Endothelial cell of umbilical vein (primary cell): ENCODE measurements around the gene CTNNA2. TPM values are rescaled to one million over a fixed set of nuclear protein-coding genes. Genes with fewer than 3 reads are reported as not detected.

Experiments
- BruUV-seq: library from RNA; stranded (reverse); fragments of 400-500 nt; replicated peaks from 2 replicates; lab custom pipeline; 2021; lab: Mats Ljungman, UMichigan
- CTCF ChIA-PET: fragments of 300-600, 350-600 bp; sonication (Branson Sonifier 250); formaldehyde crosslinking; loops from one replicate; lab custom pipeline; 2021; ENCODE audit warnings: antibody characterized with exemption, inconsistent platforms; lab: Charles Lee
- POLR2A ChIA-PET: fragments of 300-600, 350-600 bp; sonication (Branson Sonifier 250); formaldehyde crosslinking; loops from one replicate; lab custom pipeline; 2021; ENCODE audit warnings: antibody characterized with exemption, inconsistent platforms; lab: Charles Lee
- DNase-seq: peaks from one replicate; pipeline ENCODE4 v3.0.0-alpha.2; 2011; ENCODE audit warnings: low read depth, low spot score
- FAIRE-seq: peaks from 2 replicates; lab custom pipeline; 2011; peaks lifted over from hg19 to GRCh38; lab: Jason Lieb, UNC
- H2AFZ ChIP-seq: 2 replicates; pipeline ENCODE4 v1.6.0; 2012; ENCODE audit warnings: low read depth, low read length, control low read depth, inconsistent platforms
- H3K27ac ChIP-seq: 2 replicates; pipeline ENCODE4 v1.5.1; 2011; ENCODE audit warnings: low read depth, mild to moderate bottlenecking, control low read depth, low read length, moderate library complexity; ENCODE audit not compliant: insufficient read depth
- H3K27me3 ChIP-seq, 2 experiments: 2 replicates each; pipeline versions ENCODE4 v1.6.0 to v1.6.1; 2011; ENCODE audit warnings: low read length in 2 of 2, mixed read lengths in 1 of 2; ENCODE audit not compliant: control insufficient read depth in 2 of 2, insufficient read depth in 2 of 2
- H3K36me3 ChIP-seq, 2 experiments: 2 replicates in 1 of 2; 3 replicates in 1 of 2; pipeline ENCODE4 v1.5.1; 2011; ENCODE audit warnings: low read length in 2 of 2, mild to moderate bottlenecking in 1 of 2, moderate library complexity in 1 of 2; ENCODE audit not compliant: control insufficient read depth in 2 of 2, insufficient read depth in 2 of 2; ENCODE audit errors: extremely low read depth in 1 of 2
- H3K4me1 ChIP-seq: 3 replicates; pipeline ENCODE4 v1.5.1; 2011; ENCODE audit warnings: mild to moderate bottlenecking, low read length; ENCODE audit not compliant: control insufficient read depth, insufficient read depth; ENCODE audit errors: extremely low read depth
- H3K4me2 ChIP-seq: 2 replicates; pipeline ENCODE4 v1.6.1; 2011; ENCODE audit warnings: low read length, control low read depth, mixed read lengths; ENCODE audit not compliant: insufficient read depth
- H3K4me3 ChIP-seq, 3 experiments: fragments of 200-600 bp in 1 of 3; sonication (generic), shearing (Covaris generic) in 1 of 3; replicated peaks in 1 of 3; 2 replicates each; pipeline ENCODE4 v1.5.1; 2011 to 2016; ENCODE audit warnings: control low read depth in 3 of 3, low read length in 3 of 3, mild to moderate bottlenecking in 2 of 3, inconsistent platforms in 1 of 3, low read depth in 1 of 3, moderate library complexity in 1 of 3; ENCODE audit not compliant: insufficient read depth in 1 of 3
- H3K79me2 ChIP-seq: 2 replicates; pipeline ENCODE4 v1.6.0; 2012; ENCODE audit warnings: low read length, inconsistent platforms; ENCODE audit not compliant: control insufficient read depth, insufficient read depth
- H3K9ac ChIP-seq: replicated peaks from 2 replicates; pipeline ENCODE3; 2011; ENCODE audit warnings: low read length, control low read depth; ENCODE audit not compliant: insufficient read depth; ENCODE audit errors: extremely low read depth
- H3K9me1 ChIP-seq: replicated peaks from 3 replicates; pipeline ENCODE4 v1.6.0; 2011; ENCODE audit warnings: mild to moderate bottlenecking, low read length; ENCODE audit not compliant: control insufficient read depth, insufficient read depth; ENCODE audit errors: extremely low read depth
- H3K9me3 ChIP-seq: replicated peaks from 2 replicates; pipeline ENCODE4 v1.5.1; 2012; ENCODE audit warnings: low read length, inconsistent platforms; ENCODE audit not compliant: control insufficient read depth, insufficient read depth
- H4K20me1 ChIP-seq: replicated peaks from 2 replicates; pipeline ENCODE3; 2011; ENCODE audit warnings: mild to moderate bottlenecking, low read length; ENCODE audit not compliant: control insufficient read depth, insufficient read depth; ENCODE audit errors: extremely low read depth
- EZH2 ChIP-seq: IDR thresholded peaks from 2 replicates; pipeline ENCODE4 v1.6.1; 2012; ENCODE audit warnings: borderline replicate concordance, low read depth, mild to moderate bottlenecking, moderate library complexity, low read length, inconsistent platforms; ENCODE audit not compliant: severe bottlenecking
- FOS ChIP-seq: IDR thresholded peaks from 2 replicates; pipeline ENCODE4 v1.6.1; 2011; ENCODE audit warnings: mild to moderate bottlenecking, low read length, moderate library complexity, borderline replicate concordance; ENCODE audit not compliant: insufficient read depth
- GATA2 ChIP-seq: IDR thresholded peaks from 2 replicates; pipeline ENCODE4 v1.7.0; 2011; ENCODE audit warnings: low read depth, mild to moderate bottlenecking, moderate library complexity, mixed read lengths, low read length; ENCODE audit not compliant: insufficient read length, insufficient read depth
- JUN ChIP-seq: IDR thresholded peaks from 2 replicates; pipeline ENCODE4 v1.6.1; 2011; ENCODE audit warnings: borderline replicate concordance, low read depth; ENCODE audit not compliant: insufficient read length, insufficient read depth
- MYC ChIP-seq: IDR thresholded peaks from one replicate; pipeline ENCODE4 v1.6.1; 2011; ENCODE audit warnings: mild to moderate bottlenecking, low read depth, low read length
- POLR2A ChIP-seq: IDR thresholded peaks from 2 replicates; pipeline ENCODE4 v1.6.1; 2012; ENCODE audit warnings: low read depth, mild to moderate bottlenecking, control low read depth, low read length
- POLR2AphosphoS5 ChIP-seq: IDR thresholded peaks from 2 replicates; pipeline ENCODE4 v1.6.1; 2012; ENCODE audit warnings: low read depth, mild to moderate bottlenecking, control low read depth, low read length, moderate library complexity; ENCODE audit not compliant: insufficient read depth
- dilution Hi-C: fragments of 300-500 bp; cut with MboI; formaldehyde crosslinking; loops from one replicate; pipeline ENCODE4 v1.15.0; 2019; ENCODE audit warnings: low sequenced_read_pairs; ENCODE audit not compliant: extremely low pct_ligation_motif_present
- intact Hi-C: fragments of 100-400 bp; cut with micrococcal nuclease; formaldehyde crosslinking; loops from one replicate; pipeline ENCODE4 v1.10.0; 2022
- polyA plus RNA-seq, 4 experiments: library from polyadenylated mRNA; depleted of rRNA in 3 of 4; stranded (reverse) in 3 of 4; unstranded in 1 of 4; fragments of >200 nt; gene quantifications; 2 replicates each; pipeline versions ENCODE4 v1.2.1 to v1.2.3, GENCODE V29; 2011 to 2012; ENCODE audit warnings: missing spikeins in 1 of 4
- total RNA-seq: library from RNA; stranded (reverse); gene quantifications from 2 replicates; pipeline ENCODE4 v1.2.3, GENCODE V29; 2021
- TF ChIP-seq, protein P1 (sequence below): IDR thresholded peaks from 2 replicates; pipeline ENCODE4 v1.6.1; 2011; ENCODE audit not compliant: insufficient read depth, insufficient read length
- TF ChIP-seq, protein P2 (sequence below), 2 donors: IDR thresholded peaks; 1 replicate in 1 of 2; 2 replicates in 1 of 2; pipeline ENCODE4 v1.5.1; 2011; ENCODE audit warnings: low read length in 2 of 2, mild to moderate bottlenecking in 2 of 2, moderate library complexity in 2 of 2, control low read depth in 1 of 2, inconsistent platforms in 1 of 2, low read depth in 1 of 2; ENCODE audit not compliant: insufficient read depth in 1 of 2; ENCODE audit errors: extremely low read depth in 1 of 2

The CTNNA2 gene
- total and polyA plus RNA-seq, 2 donors (not counting 3 experiments of a cell fraction or from before 2014, with no cell fraction given), result not detected

DNA sequence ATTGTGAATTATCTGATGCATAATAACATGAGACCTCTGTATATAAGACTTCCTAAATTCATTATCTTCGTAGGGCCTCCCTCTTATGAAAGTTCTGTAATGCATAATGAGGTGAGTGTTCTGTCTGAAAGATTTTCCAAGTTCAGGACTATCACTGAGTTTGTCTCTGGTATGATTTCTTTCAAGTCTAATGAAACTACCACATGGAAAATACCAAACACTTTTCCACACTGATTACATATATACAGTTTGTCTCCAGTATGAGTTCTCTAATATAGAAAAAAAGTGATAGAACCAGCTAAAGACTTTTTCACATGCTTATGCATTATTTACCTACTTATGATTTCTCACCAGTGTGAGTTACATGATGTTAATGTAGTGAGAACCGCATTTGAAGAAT lies 34.7 kb downstream of the CTNNA2 start:
- dilution Hi-C loops, result no loop called here
- Histone ChIP-seq H4K20me1 (no peaks in the 10 kb centered on the region), H3K4me1 (no peaks in the 10 kb centered on the region), H3K27me3 (no peaks in the 10 kb centered on the region), H3K9me1 (no peaks in the 10 kb centered on the region), H3K9me3 (peaks cover 10% of the 10 kb centered on the region), H3K9ac (no peak overlapping the region), H3K4me3 (no peak overlapping the region), H2AFZ (no peak overlapping the region), H3K4me2 (no peak overlapping the region), H3K79me2 (no peaks in the 10 kb centered on the region), H3K27ac (no peak overlapping the region), H3K36me3 (no peaks in the 10 kb centered on the region)
- FAIRE-seq (no peak), DNase-seq (no peak)
- ChIA-PET CTCF (no interaction called here), POLR2A (no interaction called here)
- TF ChIP-seq MYC (no peak), FOS (no peak), GATA2 (no peak), EZH2 (no peak), POLR2AphosphoS5 (no peak), JUN (no peak), POLR2A (no peak)
- TF ChIP-seq, protein P1, sequence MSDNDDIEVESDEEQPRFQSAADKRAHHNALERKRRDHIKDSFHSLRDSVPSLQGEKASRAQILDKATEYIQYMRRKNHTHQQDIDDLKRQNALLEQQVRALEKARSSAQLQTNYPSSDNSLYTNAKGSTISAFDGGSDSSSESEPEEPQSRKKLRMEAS, result no peak
- TF ChIP-seq, protein P2, sequence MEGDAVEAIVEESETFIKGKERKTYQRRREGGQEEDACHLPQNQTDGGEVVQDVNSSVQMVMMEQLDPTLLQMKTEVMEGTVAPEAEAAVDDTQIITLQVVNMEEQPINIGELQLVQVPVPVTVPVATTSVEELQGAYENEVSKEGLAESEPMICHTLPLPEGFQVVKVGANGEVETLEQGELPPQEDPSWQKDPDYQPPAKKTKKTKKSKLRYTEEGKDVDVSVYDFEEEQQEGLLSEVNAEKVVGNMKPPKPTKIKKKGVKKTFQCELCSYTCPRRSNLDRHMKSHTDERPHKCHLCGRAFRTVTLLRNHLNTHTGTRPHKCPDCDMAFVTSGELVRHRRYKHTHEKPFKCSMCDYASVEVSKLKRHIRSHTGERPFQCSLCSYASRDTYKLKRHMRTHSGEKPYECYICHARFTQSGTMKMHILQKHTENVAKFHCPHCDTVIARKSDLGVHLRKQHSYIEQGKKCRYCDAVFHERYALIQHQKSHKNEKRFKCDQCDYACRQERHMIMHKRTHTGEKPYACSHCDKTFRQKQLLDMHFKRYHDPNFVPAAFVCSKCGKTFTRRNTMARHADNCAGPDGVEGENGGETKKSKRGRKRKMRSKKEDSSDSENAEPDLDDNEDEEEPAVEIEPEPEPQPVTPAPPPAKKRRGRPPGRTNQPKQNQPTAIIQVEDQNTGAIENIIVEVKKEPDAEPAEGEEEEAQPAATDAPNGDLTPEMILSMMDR (IDR thresholded peaks at IDR 0.05; ENCODE audit: extremely low read depth in 1 of 2, insufficient read depth in 1 of 2, low read depth in 1 of 2, low read length in 2 of 2), result no peak
- BruUV-seq, result no TSS peak
- intact Hi-C loops, result no loop called here
